ENCODE results near the gene PAK6. TPM values are rescaled to one million over a fixed set of nuclear protein-coding genes. Genes with fewer than 3 reads are reported as not detected.

The PAK6 gene
- total RNA-seq, 4 donors from 2014 or later, result 0.33 to 0.52 (median 0.45) TPM; not detected in 1

GRCh38 chr15:40276927-40277326 is 38.1 kb downstream of the PAK6 start:
- WGBS, result 94% methylated on average over 4 of the region's 4 CpGs
- H3K27me3 ChIP-seq, result peaks cover 9 to 50% (median 22%) of the 10 kb centered on the region in 4 donors
- no peak for TF ChIP-seq POLR2AphosphoS5 (IDR thresholded peaks at IDR 0.05)
- TF ChIP-seq EP300 (IDR thresholded peaks at IDR 0.05), result no peak
- no peak for TF ChIP-seq POLR2A (IDR thresholded peaks at IDR 0.05; ENCODE audit: low read depth)
- no peak for TF ChIP-seq CTCF (IDR thresholded peaks at IDR 0.05)

GRCh38 chr15:40277471-40277870 is 38.6 kb downstream of the PAK6 start:
- Histone ChIP-seq H3K27me3 (peaks cover 15 to 56% (median 27%) of the 10 kb centered on the region in 4 donors), H3K9me3 (no peaks in the 10 kb centered on the region), H3K4me1 (peaks cover 17 to 26% (median 24%) of the 10 kb centered on the region in 4 donors), H3K36me3 (no peaks in the 10 kb centered on the region), H3K27ac (replicated peaks in 1 of 4) (no peak overlapping the region), H3K4me3 (no peak overlapping the region)
- TF ChIP-seq POLR2A (IDR thresholded peaks at IDR 0.05; ENCODE audit: low read depth), result no peak
- TF ChIP-seq CTCF (IDR thresholded peaks at IDR 0.05), result no peak
- TF ChIP-seq EP300 (IDR thresholded peaks at IDR 0.05), result no peak
- TF ChIP-seq POLR2AphosphoS5 (IDR thresholded peaks at IDR 0.05), result no peak
- intact Hi-C loops (cut with DNase I), result no loop called here
- WGBS, result 61% methylated on average over 16 of the region's 16 CpGs
- no peak for DNase-seq (ENCODE audit: extremely low spot score)

More at GRCh38 chr15:40276927-40277326, 38.1 kb downstream of the PAK6 start:
- intact Hi-C loops (cut with DNase I), result no loop called here
- Histone ChIP-seq H3K36me3 (no peaks in the 10 kb centered on the region), H3K9me3 (no peaks in the 10 kb centered on the region), H3K4me3 (no peak overlapping the region), H3K4me1 (peaks cover 12 to 20% (median 19%) of the 10 kb centered on the region in 4 donors), H3K27ac (replicated peaks in 1 of 4) (no peak overlapping the region)
- DNase-seq (ENCODE audit: extremely low spot score), result no peak

GRCh38 chr15:40278026-40278425 is 39.2 kb downstream of the PAK6 start:
- no peak overlapping the region for H3K27ac ChIP-seq (replicated peaks in 1 of 4)
- no peaks in the 10 kb centered on the region for H3K36me3 ChIP-seq
- WGBS, result 68% methylated on average over 8 of the region's 10 CpGs
- H3K9me3 ChIP-seq, result no peaks in the 10 kb centered on the region
- no peak for DNase-seq (ENCODE audit: extremely low spot score)
- TF ChIP-seq EP300 (IDR thresholded peaks at IDR 0.05) (no peak), POLR2A (IDR thresholded peaks at IDR 0.05; ENCODE audit: low read depth) (no peak), POLR2AphosphoS5 (IDR thresholded peaks at IDR 0.05) (no peak), CTCF (IDR thresholded peaks at IDR 0.05) (no peak)
- intact Hi-C loops (cut with DNase I), result no loop called here
- H3K4me3 ChIP-seq, result no peak overlapping the region
- H3K27me3 ChIP-seq, result peaks cover 20 to 61% (median 33%) of the 10 kb centered on the region in 4 donors
- H3K4me1 ChIP-seq, result peaks cover 23 to 31% (median 30%) of the 10 kb centered on the region in 4 donors

GRCh38 chr15:40279437-40280141 is 40.7 kb downstream of the PAK6 start:
- 8% methylated on average over 10 of the region's 40 CpGs for WGBS
- no peak for DNase-seq (ENCODE audit: extremely low spot score)
- intact Hi-C loops (cut with DNase I), result loop anchor here (1.0 to 5.0 kb wide), 2 partner anchors 38 to 142 kb away; no protein-coding TSS in a partner anchor
- Histone ChIP-seq H3K27ac (replicated peaks in 1 of 4) (no peak overlapping the region), H3K9me3 (no peaks in the 10 kb centered on the region), H3K27me3 (peaks cover 26 to 76% (median 43%) of the 10 kb centered on the region in 4 donors), H3K4me1 (peaks cover 27 to 38% (median 35%) of the 10 kb centered on the region in 4 donors), H3K36me3 (no peaks in the 10 kb centered on the region), H3K4me3 (peak overlapping the region in 2 of 4 donors; percentile 22 to 31)
- peak in 1 of 2 donors; percentile 35 for TF ChIP-seq POLR2AphosphoS5 (IDR thresholded peaks at IDR 0.05)
- peak in 2 of 3 experiments; percentile 94 to 99 for TF ChIP-seq CTCF (IDR thresholded peaks at IDR 0.05)
- TF ChIP-seq POLR2A (IDR thresholded peaks at IDR 0.05; ENCODE audit: low read depth), result no peak
